H7 (cell line): Measurements from ENCODE around the gene CAMSAP1. TPM values are rescaled to one million over a fixed set of nuclear protein-coding genes. Genes with fewer than 3 reads are reported as not detected.
A peak's percentile ranks its signal among the peaks of the same experiment; 100 is the strongest.

Experiments
- DNase-seq: peaks from one replicate; pipeline ENCODE4 v3.0.0; 2012
- H3K27me3 ChIP-seq: 2 replicates; pipeline ENCODE4 v1.6.0; 2011; ENCODE audit warnings: mild to moderate bottlenecking, low read length; ENCODE audit not compliant: control insufficient read depth, insufficient read depth
- H3K36me3 ChIP-seq: replicated peaks from 2 replicates; pipeline ENCODE4 v1.5.1; 2011; ENCODE audit warnings: low read length; ENCODE audit not compliant: control insufficient read depth, insufficient read depth
- H3K4me3 ChIP-seq: 2 replicates; pipeline ENCODE4 v1.5.1; 2011; ENCODE audit warnings: low read depth, mild to moderate bottlenecking, control low read depth, low read length, moderate library complexity; ENCODE audit not compliant: insufficient read depth
- total RNA-seq: library from RNA; depleted of rRNA; stranded (reverse); fragments of >200 nt; shearing (Covaris generic); gene quantifications from 2 replicates; pipeline ENCODE4 v1.2.3, GENCODE V29; 2014

The CAMSAP1 gene
- total RNA-seq, 1 experiment from 2014 or later, result 26.3 TPM

DNA sequence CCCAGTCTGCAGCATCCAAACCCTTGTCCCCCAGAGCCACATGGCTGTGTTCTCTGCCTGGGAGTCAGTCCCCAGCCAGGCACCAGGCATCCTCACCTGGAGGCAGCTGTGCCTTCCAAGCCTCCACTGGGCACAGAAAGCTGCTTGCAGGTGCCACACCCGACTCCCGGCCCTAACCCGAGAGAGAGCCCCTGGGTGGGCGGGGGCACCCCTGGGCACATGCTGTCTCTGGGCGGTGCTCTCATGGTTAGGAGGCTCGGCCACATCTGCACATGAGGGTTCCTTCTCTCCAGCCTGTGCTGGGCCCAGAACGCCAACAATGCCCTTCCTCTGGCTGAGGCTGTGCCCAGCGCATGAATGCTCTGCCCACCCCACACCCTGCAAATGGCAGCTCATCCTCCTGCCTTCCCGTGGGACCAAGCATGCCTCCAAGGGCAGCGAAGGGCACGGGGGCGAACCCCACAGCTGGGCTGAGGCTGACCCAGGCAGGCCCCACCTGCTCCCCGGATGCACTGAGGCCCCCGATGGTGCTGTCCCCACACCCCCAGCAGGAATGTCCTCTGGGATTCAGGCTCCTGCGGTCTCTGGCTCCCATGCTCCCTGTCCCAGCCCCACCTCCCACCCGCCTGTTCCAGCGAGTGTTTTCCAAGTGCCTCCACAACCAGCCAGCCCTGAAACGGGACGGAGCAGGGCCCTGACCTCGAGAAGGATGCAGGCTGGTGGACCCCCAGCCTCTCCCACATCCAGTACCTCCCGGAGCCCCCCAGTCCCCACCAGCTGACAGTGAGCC lies 22.5 kb upstream of the CAMSAP1 start:
- DNase-seq, result peak; percentile 53
- no peaks in the 10 kb centered on the region for H3K27me3 ChIP-seq
- H3K36me3 ChIP-seq, result peaks cover 8% of the 10 kb centered on the region
- H3K4me3 ChIP-seq, result no peak overlapping the region

DNA sequence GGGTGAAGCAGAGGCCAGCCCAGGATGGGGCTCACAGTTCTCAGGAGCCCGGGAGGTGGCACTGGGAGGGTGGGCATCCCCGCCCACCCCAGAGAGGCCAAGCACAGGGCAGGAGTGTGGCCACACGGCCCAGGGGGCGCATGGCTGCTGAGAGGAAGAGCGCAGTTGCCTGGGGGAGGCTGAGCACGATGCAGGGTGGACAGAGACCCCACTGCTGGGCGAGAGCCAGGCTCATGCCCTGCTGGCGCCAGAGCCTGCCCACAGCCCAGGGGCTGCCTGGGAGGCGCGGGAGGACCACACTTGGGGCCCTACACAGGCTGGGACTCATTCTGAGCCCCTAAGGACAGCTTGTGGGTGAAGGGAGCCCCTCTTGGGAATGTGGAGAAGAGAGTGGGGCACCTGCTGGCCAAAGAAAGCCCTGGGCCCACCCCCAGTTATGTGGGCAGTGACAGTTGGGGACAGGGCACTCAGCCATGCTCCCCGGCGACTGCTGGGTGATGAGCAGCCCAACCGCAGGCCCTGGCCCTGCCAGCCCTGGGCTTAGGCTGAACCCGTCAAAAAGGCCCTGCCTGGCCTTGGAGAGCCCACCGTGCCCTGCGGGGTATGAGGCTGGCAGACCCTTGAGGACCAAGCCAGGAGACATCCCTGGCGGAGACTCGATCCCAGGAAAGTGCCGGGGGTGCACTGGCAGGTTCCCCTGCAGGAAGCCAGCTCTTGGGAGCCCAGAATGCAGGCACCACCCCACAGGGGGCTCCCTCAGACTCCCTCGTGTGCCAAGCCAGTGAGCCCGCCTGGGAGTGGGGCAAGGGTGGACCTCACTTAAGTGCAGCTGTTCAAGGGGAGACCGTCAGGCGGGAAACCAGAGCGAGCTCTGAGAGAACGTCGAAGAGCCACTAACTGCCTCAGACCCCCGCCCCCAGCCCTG lies 21.6 kb upstream of the CAMSAP1 start:
- Histone ChIP-seq H3K27me3 (no peaks in the 10 kb centered on the region), H3K4me3 (no peak overlapping the region), H3K36me3 (peaks cover 8% of the 10 kb centered on the region)
- DNase-seq, result peak; percentile 43

DNA sequence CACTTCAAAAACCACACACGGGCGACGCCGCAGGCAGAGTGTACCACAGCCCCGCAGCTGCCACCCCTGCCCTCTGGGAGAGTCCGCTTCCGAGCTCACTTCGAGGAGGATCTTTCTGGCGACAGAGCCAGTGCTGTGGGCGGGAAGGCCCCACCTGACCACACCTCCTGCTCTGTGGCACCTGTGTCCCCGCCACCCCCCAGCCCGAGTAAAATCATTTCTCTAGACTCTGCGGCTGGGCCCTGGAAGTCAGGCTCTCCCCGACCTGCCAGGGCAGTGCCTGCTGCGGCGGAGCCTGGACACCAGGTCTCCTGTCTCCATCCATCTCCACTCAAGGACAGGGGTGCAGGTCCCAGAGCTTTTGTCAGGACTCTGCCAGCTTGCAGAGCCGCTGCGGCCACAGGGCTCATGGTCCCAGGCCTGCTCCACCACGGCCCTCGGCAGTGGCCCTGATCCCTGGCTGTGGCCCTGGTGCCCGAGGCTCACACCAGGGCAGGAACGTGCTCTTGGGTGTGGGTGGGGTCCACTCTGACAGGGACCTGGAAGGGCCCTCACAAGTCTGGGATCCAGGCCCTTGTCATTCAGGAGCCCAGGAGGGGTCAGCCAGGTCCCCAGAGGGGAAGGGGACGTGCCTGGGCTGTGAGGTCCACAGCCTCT lies 20.9 kb upstream of the CAMSAP1 start:
- Histone ChIP-seq H3K4me3 (no peak overlapping the region), H3K27me3 (no peaks in the 10 kb centered on the region), H3K36me3 (peaks cover 5% of the 10 kb centered on the region)
- DNase-seq, result peak; percentile 58

DNA sequence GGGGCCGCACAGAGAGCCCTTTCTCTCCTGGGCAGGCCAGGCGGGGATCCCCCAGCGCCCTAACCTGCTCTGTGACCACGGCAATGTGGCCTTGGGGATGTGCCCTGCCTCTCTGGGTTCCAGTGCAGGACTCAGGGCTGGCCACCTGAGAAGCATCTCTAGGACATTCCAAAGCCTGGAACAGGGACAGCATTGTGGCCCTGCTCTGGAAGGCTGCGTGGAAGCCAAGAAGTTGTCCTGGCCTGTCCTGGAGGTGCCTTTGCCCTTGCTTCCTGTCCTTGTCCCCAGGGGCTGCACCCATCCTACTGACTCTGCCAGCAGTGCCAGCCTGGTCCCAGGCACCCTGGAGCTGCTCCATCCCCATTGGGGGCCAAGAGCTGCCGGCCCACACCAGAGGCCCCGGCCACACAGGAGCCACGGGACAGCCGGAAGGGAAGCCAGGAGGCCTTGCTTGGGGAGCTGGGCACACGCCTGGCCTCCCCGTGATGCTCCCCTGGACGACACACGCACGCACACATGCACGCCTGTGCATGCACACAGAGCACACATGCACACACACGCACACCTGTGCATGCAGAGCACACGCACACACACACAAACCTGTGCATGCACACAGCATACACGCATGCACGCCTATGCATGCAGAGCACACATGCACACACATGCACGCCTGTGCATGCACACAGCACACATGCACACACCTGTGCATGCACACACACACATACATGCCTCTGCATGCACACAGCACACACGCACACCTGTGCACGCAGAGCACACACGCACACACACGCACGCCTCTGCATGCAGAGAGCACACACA lies 20.1 kb upstream of the CAMSAP1 start:
- Histone ChIP-seq H3K36me3 (peaks cover 2% of the 10 kb centered on the region; the same call in 1 of the 2 replicates), H3K27me3 (no peaks in the 10 kb centered on the region), H3K4me3 (no peak overlapping the region)
- DNase-seq, result peak; percentile 47

DNA sequence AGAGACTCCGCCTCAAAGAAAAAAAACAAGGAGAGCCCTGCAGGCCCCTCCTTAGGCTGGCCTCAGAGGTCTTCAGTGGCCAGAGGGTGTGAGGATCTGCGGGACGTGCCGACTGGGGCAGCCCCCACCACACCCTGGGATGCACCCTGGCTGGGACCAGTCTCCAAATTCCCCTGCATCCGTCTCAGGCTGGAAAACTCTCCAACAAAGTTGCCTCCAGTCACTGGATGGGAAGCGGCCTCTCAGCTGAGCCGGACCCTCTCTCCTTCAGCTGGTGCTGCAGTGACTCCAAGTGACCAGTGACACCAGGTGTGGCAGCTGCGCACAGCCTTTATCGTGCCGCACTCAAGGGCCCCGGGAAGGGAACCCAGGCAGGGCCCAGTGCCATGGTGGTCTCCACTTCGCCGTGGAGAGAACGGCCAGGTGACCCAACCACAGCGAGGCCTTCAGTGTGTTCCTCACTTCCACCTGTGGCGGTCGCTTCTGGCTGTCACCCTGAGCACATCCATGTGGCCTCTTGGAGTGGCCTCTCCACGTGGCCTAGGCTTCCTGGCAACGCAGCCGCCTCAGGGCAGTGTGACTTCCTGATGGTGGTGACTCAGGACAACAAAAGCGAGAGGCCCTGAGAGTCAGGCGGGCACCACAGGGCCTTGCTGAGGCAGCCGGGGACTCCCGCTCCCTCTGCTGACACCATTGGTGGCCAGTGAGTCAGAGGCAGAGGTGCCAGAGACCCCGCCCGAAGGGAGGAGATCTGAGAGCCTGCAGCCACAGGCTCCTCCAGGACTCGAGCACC lies 19.3 kb upstream of the CAMSAP1 start:
- peak; percentile 58 for DNase-seq
- Histone ChIP-seq H3K4me3 (no peak overlapping the region), H3K27me3 (no peaks in the 10 kb centered on the region), H3K36me3 (peaks cover 1% of the 10 kb centered on the region; the same call in 1 of the 2 replicates)

DNA sequence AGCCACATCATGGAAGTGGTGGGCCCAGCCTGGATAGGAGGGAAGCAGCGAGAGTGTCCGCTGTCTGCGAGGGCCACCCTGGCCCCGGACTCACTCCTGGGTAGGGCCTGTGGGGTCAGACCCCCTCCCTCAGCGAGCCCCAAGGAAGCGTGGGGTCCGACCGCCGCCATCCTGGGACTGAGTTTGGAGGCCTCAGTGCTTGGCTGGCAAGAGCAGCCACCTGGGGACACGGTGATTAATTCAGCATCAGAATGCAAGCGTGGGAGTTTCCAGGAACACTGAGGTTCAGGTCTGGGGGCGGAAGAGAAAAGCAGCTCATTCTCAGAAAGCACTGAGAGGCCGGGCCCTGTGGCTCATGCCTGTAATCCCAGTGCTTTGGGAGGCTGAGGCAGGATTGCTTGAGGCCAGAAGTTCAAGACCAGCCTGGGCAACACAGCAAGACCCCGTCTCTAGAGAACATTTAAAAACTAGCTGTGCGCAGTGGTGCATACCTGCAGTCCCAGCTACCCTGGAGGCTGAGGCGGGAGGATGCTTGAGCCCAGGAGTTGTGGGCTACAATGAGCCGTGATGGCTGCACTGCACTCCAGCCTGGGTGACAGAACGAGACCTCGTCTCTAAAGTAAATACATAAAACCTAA lies 18.3 kb upstream of the CAMSAP1 start:
- Histone ChIP-seq H3K36me3 (no peaks in the 10 kb centered on the region), H3K4me3 (no peak overlapping the region), H3K27me3 (no peaks in the 10 kb centered on the region)
- peak; percentile 65 for DNase-seq

DNA sequence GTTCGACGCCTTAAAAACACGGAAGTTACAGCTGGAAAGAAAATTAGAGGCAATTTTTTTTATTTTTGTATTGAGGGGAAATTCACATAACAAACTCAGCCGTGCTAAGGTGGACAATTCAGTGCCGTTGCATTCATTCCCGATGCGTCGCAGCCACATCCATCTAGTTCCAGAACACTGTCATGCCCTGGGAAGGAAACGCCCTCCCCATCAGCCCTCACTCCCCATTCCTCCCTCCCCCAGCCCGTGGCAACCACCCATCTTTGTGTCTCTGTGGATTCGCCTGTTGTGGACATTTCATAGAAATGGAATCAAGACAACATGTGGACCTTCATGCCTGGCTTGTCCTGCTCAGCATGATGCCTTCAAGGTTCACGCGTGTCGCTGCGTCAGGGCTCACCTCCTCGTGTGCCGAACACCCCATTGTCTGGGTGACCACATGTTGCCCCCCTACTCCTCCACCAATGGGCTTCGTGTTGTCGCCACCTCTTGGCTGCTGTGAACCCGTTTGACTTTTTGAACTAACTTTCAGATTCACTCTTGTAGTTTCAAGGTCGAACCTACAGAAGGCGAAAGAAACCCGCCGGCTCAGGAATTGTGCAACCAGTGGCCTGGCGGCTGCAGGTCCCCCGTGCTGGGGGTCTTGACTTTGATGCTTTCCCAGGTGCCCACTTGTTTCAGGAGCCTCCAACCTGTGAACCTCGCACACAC lies 17.4 kb upstream of the CAMSAP1 start:
- Histone ChIP-seq H3K27me3 (no peaks in the 10 kb centered on the region), H3K36me3 (no peaks in the 10 kb centered on the region), H3K4me3 (no peak overlapping the region)
- DNase-seq, result peak; percentile 82

DNA sequence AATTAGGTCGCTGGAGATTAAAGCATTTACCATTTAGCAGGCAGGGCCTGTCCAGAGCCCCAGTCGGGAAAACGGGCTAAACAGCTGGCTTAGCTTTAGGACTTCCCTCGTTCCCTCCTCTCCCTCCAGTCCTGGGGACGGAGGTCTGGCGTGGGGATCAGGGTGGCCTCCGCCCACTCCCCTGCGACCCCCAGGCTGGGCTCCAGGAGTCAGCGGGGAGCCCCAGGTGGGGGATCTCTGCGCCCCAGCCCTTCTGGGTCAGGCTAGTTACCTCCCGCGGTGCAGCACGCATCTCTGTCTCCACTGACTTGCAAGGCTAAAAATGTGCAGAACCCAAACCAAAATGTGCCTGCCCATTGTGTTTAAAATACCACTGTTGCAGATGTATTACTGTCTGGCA lies 16.2 kb upstream of the CAMSAP1 start:
- Histone ChIP-seq H3K4me3 (no peak overlapping the region), H3K36me3 (no peaks in the 10 kb centered on the region), H3K27me3 (no peaks in the 10 kb centered on the region)
- peak; percentile 60 for DNase-seq

DNA sequence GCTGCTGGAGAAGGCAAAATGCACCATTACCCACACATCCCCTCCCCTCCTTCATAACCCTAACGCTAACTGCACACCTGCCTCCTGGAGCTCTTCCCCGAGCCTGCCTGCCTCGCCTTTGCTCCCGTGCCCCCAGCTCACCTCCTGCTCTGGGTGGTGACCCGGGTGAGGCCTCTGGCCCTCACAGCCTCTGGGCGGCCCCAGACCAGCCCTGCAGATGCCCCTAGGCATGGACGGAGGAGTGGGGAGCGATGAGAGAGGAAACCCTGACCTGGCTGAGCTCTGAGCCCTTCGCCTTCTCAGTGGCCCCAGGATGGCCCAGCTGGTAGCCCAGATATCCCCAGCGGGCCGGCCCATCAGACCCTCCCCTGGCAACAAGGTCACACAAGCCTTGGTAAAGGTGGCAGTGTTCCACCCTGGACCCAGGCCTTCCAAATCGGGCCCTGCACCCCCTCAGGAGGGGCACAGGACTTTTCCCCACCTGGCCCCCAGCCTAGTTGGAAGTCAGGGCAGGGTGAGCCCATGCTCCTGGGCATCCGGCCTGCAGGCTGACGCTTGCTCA lies 14.5 kb upstream of the CAMSAP1 start:
- Histone ChIP-seq H3K27me3 (no peaks in the 10 kb centered on the region), H3K4me3 (no peak overlapping the region), H3K36me3 (no peaks in the 10 kb centered on the region)
- DNase-seq, result peak; percentile 60

DNA sequence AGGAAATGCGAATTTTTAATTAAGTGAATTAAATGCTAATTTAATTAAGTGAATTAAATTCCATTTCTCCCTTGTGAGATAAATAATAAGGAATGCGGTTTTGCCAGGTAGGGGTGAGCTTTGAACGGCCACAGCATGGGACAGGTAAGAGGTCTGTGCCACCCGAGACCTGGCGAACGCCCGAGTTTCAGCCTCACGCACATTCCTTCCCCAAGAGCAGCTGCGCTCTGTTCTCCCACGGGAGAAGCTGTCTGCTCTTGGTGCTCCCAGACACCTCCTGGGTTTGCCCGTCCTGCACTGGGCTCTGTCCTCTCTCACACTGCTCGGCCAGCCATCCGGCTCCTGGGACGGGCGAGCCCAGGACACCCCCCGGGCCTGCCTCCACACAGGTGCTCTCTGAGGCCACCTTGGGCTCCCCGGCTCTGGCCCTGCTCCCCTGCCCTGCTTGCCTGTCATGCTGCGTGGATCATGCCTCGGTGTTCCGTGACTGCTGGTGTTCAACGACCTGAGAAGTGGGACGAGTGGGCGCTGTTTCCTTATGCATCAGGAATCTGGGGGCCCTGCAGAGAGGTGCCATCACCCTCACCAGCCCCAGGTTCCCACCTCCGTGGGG lies 13.7 kb upstream of the CAMSAP1 start:
- H3K27me3 ChIP-seq, result no peaks in the 10 kb centered on the region
- peak; percentile 68 for DNase-seq
- H3K36me3 ChIP-seq, result no peaks in the 10 kb centered on the region
- H3K4me3 ChIP-seq, result no peak overlapping the region

DNA sequence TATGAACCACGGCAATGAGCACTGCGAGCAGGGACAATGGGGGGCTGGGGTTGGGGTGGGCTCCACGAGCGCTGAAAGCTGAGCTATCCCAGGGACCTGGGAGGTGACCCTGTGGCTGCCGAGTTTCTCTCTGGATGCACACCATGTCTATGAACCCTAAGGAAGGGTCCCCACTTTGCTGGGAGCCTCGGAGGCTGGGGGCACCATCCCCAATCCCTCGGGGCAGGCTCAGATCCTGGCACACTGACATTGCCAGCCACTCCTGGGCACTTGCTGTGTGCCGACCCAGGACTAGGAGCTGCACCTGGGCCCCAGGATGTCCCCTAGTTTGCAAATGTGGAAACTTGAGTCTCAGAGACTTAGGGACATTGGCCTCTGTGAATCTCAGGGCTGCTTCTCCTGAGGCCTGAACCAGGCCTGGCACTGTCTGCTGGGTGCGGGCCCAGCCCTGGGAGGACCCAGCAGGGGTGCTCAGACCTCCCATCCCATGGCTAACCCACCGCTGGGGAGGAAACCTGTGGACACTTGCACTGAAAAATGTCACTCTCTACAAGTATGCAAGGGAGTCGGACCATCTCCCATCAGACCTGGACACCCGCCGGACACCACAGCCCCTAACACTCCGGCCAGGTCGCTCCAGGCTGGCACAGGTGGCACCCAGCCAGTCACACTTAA lies 13.0 kb upstream of the CAMSAP1 start:
- DNase-seq, result peak; percentile 52
- Histone ChIP-seq H3K36me3 (no peaks in the 10 kb centered on the region; the same call in 1 of the 2 replicates), H3K4me3 (no peak overlapping the region), H3K27me3 (no peaks in the 10 kb centered on the region)
